Body of pancreas (tissue), 4 donors: Measurements from ENCODE around the gene MECR.

Experiments used
- CTCF ChIP-seq, 7 experiments: fragments of 450-650 bp in 4 of 7; fragments of 200-600 bp in 3 of 7; sonication (generic) in 3 of 7; IDR thresholded peaks; one replicate each; pipeline ENCODE4 v1.5.1; 2016 to 2019; ENCODE audit warnings: antibody characterized with exemption in 7 of 7
- POLR2A ChIP-seq, 3 donors: fragments of 450-650 bp; IDR thresholded peaks; one replicate each; pipeline ENCODE4 v1.6.1; 2016; ENCODE audit warnings: antibody characterized with exemption in 3 of 3, mild to moderate bottlenecking in 2 of 3

- no peak for TF ChIP-seq POLR2A (IDR thresholded peaks at IDR 0.05)
- no peak for TF ChIP-seq CTCF (IDR thresholded peaks at IDR 0.05)
Measured at GRCh38 chr1:29223521-29223920, 7.2 kb downstream of the MECR start.
